Stimulated activated effector memory CD8-positive, alpha-beta T cell treated with anti-CD3 and anti-CD28 coated beads, Interleukin-12 subunit alpha, Interleukin-12 subunit beta, amount 100 ng/mL, for 72 hours (primary cell): ENCODE results near the gene STXBP5.
A peak's percentile ranks its signal among the peaks of the same experiment; 100 is the strongest.

Experiments used
- ATAC-seq: fragments of 150-1000 bp; cut with Tn5 transposase; 2 replicates; pipeline ENCODE4 v1.10.0; 2021
- DNase-seq, 2 donors: peaks; one replicate each; pipeline ENCODE4 v3.0.0; 2021 to 2022; ENCODE audit warnings: low spot score in 2 of 2
- H3K27ac Mint-ChIP-seq: one replicate; pipeline ENCODE4 v1.8.0; 2022; ENCODE audit warnings: mild to moderate bottlenecking, mixed read lengths
- H3K36me3 Mint-ChIP-seq: one replicate; pipeline ENCODE4 v1.8.0; 2022; ENCODE audit warnings: mild to moderate bottlenecking, mixed read lengths
- H3K4me1 Mint-ChIP-seq: one replicate; pipeline ENCODE4 v1.8.0; 2022; ENCODE audit warnings: mixed read lengths
- H3K4me3 Mint-ChIP-seq: one replicate; pipeline ENCODE4 v1.8.0; 2022; ENCODE audit warnings: mild to moderate bottlenecking, mixed read lengths
- H3K9me3 Mint-ChIP-seq: one replicate; pipeline ENCODE4 v1.8.0; 2022; ENCODE audit warnings: mixed read lengths

Gene STXBP5

GRCh38 chr6:147418523-147418922, 214.3 kb downstream of the STXBP5 start:
- Mint-ChIP-seq H3K4me3 (no peak overlapping the region), H3K36me3 (no peaks in the 10 kb centered on the region), H3K9me3 (no peaks in the 10 kb centered on the region), H3K4me1 (no peaks in the 10 kb centered on the region), H3K27ac (no peak overlapping the region)
- DNase-seq (no peak), ATAC-seq (no peak)

- Mint-ChIP-seq H3K4me1 (no peaks in the 10 kb centered on the region), H3K36me3 (no peaks in the 10 kb centered on the region), H3K9me3 (no peaks in the 10 kb centered on the region), H3K4me3 (no peak overlapping the region), H3K27ac (no peak overlapping the region)
- DNase-seq: no peak
- ATAC-seq: no peak
These were observed 217.7 kb downstream of the STXBP5 start for GRCh38 chr6:147421903-147422302.

- Mint-ChIP-seq H3K4me3 (no peak overlapping the region), H3K27ac (no peak overlapping the region), H3K36me3 (no peaks in the 10 kb centered on the region), H3K9me3 (no peaks in the 10 kb centered on the region), H3K4me1 (no peaks in the 10 kb centered on the region)
- ATAC-seq (peak; percentile 37), DNase-seq (no peak)
These were observed 218.9 kb downstream of the STXBP5 start for GRCh38 chr6:147423111-147423510.

- no peak for ATAC-seq
- H3K27ac Mint-ChIP-seq: no peak overlapping the region
- no peak for DNase-seq
- no peaks in the 10 kb centered on the region for H3K9me3 Mint-ChIP-seq
- H3K4me3 Mint-ChIP-seq: no peak overlapping the region
- no peaks in the 10 kb centered on the region for H3K4me1 Mint-ChIP-seq
- no peaks in the 10 kb centered on the region for H3K36me3 Mint-ChIP-seq
These were observed 225.6 kb downstream of the STXBP5 start for GRCh38 chr6:147429794-147430193.

GRCh38 chr6:147430811-147431210, 226.6 kb downstream of the STXBP5 start:
- H3K27ac Mint-ChIP-seq: no peak overlapping the region
- H3K9me3 Mint-ChIP-seq: no peaks in the 10 kb centered on the region
- H3K36me3 Mint-ChIP-seq: no peaks in the 10 kb centered on the region
- no peak overlapping the region for H3K4me3 Mint-ChIP-seq
- ATAC-seq: no peak
- DNase-seq: no peak
- no peaks in the 10 kb centered on the region for H3K4me1 Mint-ChIP-seq

- no peak overlapping the region for H3K4me3 Mint-ChIP-seq
These were observed 229.9 kb downstream of the STXBP5 start for GRCh38 chr6:147434076-147434475.

GRCh38 chr6:147434516-147434915, 230.3 kb downstream of the STXBP5 start:
- Mint-ChIP-seq H3K9me3 (no peaks in the 10 kb centered on the region), H3K27ac (no peak overlapping the region), H3K36me3 (no peaks in the 10 kb centered on the region), H3K4me1 (no peaks in the 10 kb centered on the region), H3K4me3 (no peak overlapping the region)
- no peak for ATAC-seq
- DNase-seq: no peak

More at GRCh38 chr6:147434076-147434475, 229.9 kb downstream of the STXBP5 start:
- Mint-ChIP-seq H3K4me1 (no peaks in the 10 kb centered on the region), H3K27ac (no peak overlapping the region), H3K9me3 (no peaks in the 10 kb centered on the region), H3K36me3 (no peaks in the 10 kb centered on the region)
- ATAC-seq (no peak), DNase-seq (no peak)

GRCh38 chr6:147437615-147438014, 233.4 kb downstream of the STXBP5 start:
- Mint-ChIP-seq H3K36me3 (no peaks in the 10 kb centered on the region), H3K27ac (no peak overlapping the region), H3K4me1 (no peaks in the 10 kb centered on the region), H3K9me3 (no peaks in the 10 kb centered on the region), H3K4me3 (no peak overlapping the region)
- no peak for ATAC-seq
- no peak for DNase-seq

- ATAC-seq: no peak
- Mint-ChIP-seq H3K9me3 (no peaks in the 10 kb centered on the region), H3K36me3 (no peaks in the 10 kb centered on the region), H3K4me3 (no peak overlapping the region), H3K4me1 (no peaks in the 10 kb centered on the region), H3K27ac (no peak overlapping the region)
- no peak for DNase-seq
These were observed 234.7 kb downstream of the STXBP5 start for GRCh38 chr6:147438758-147439528.
